Neural progenitor cell (in vitro differentiated cells): Measurements from ENCODE around the gene PKP3.
A peak's percentile ranks its signal among the peaks of the same experiment; 100 is the strongest.

Experiments used
- CTCF ChIP-seq: fragments of 200-600 bp; sonication (generic); IDR thresholded peaks from 2 replicates; pipeline ENCODE4 v1.5.1; 2017; ENCODE audit warnings: antibody characterized with exemption, mild to moderate bottlenecking
- EZH2 ChIP-seq: fragments of 200-600 bp; sonication (generic); IDR thresholded peaks from 2 replicates; pipeline ENCODE4 v1.6.1; 2017; ENCODE audit warnings: antibody characterized with exemption, mild to moderate bottlenecking, moderate library complexity
- EZH2phosphoT487 ChIP-seq: fragments of 200-600 bp; sonication (generic); IDR thresholded peaks from 2 replicates; pipeline ENCODE4 v1.6.1; 2017; ENCODE audit warnings: antibody characterized with exemption

GRCh38 chr11:450809-451451 is 56.9 kb downstream of the PKP3 start:
- TF ChIP-seq CTCF = peak; percentile 37
- TF ChIP-seq EZH2 = no peak
- TF ChIP-seq EZH2phosphoT487 = no peak
